Neural cell (in vitro differentiated cells): Measurements from ENCODE around the gene ALB. TPM values are rescaled to one million over a fixed set of nuclear protein-coding genes. Genes with fewer than 3 reads are reported as not detected.

Source experiments
- H2AFZ ChIP-seq: fragments of 200-600, 300-800 bp; sonication (generic), shearing (Covaris generic); 2 replicates; pipeline ENCODE4 v1.6.0; 2014; ENCODE audit warnings: low read depth, mild to moderate bottlenecking, antibody characterized with exemption, low read length, moderate library complexity
- H3F3A ChIP-seq: fragments of 200-600 bp; shearing (Covaris generic); 2 replicates; pipeline ENCODE4 v1.6.1; 2016; ENCODE audit warnings: mild to moderate bottlenecking, moderate library complexity, mixed read lengths, antibody characterized with exemption, low read length; ENCODE audit not compliant: insufficient read depth, poor library complexity, severe bottlenecking
- H3K27ac ChIP-seq: fragments of 200-600, 300-800 bp; sonication (generic), shearing (Covaris generic); 2 replicates; pipeline ENCODE4 v1.5.1; 2014; ENCODE audit warnings: mild to moderate bottlenecking, low read length, moderate library complexity
- H3K27me3 ChIP-seq: fragments of 300-800, 200-600 bp; sonication (generic), shearing (Covaris generic); 2 replicates; pipeline ENCODE4 v1.6.0; 2014; ENCODE audit warnings: mild to moderate bottlenecking, low read depth, low read length, moderate library complexity; ENCODE audit not compliant: insufficient read depth
- H3K36me3 ChIP-seq: fragments of 300-800, 200-600 bp; sonication (generic), shearing (Covaris generic); 2 replicates; pipeline ENCODE4 v1.5.1; 2014; ENCODE audit warnings: mild to moderate bottlenecking, antibody characterized with exemption, low read length, moderate library complexity; ENCODE audit not compliant: insufficient read depth
- H3K4me2 ChIP-seq: fragments of 300-800, 200-600 bp; sonication (generic), shearing (Covaris generic); 2 replicates; pipeline ENCODE4 v1.6.0; 2014; ENCODE audit warnings: mild to moderate bottlenecking, low read length
- H3K4me3 ChIP-seq: fragments of 300-800, 200-600 bp; sonication (generic), shearing (Covaris generic); 2 replicates; pipeline ENCODE4 v1.5.1; 2014; ENCODE audit warnings: mild to moderate bottlenecking, low read length, moderate library complexity
- H3K79me2 ChIP-seq: fragments of 200-600 bp; shearing (Covaris generic); replicated peaks from 2 replicates; pipeline ENCODE4 v1.6.0; 2014; ENCODE audit warnings: mild to moderate bottlenecking, low read length, moderate library complexity; ENCODE audit not compliant: insufficient read depth
- H3K9ac ChIP-seq: fragments of 300-800, 200-600 bp; sonication (generic), shearing (Covaris generic); 2 replicates; pipeline ENCODE4 v1.6.1; 2016; ENCODE audit warnings: mild to moderate bottlenecking, low read length, mixed read lengths
- H3K9me2 ChIP-seq: fragments of 200-600 bp; shearing (Covaris generic); 2 replicates; pipeline ENCODE4 v1.6.1; 2016; ENCODE audit warnings: mild to moderate bottlenecking, low read length, mixed read lengths; ENCODE audit not compliant: insufficient read depth
- H3K9me3 ChIP-seq: fragments of 200-600, 300-800 bp; sonication (generic), shearing (Covaris generic); 2 replicates; pipeline ENCODE4 v1.6.1; 2016; ENCODE audit warnings: mild to moderate bottlenecking, mixed run types, low read length, moderate library complexity, mixed read lengths
- H4K20me1 ChIP-seq: fragments of 200-600 bp; shearing (Covaris generic); 2 replicates; pipeline ENCODE4 v1.6.1; 2016; ENCODE audit warnings: mild to moderate bottlenecking, mixed run types; ENCODE audit not compliant: insufficient read depth
- CTCF ChIP-seq: fragments of 450-650 bp; IDR thresholded peaks from 2 replicates; pipeline ENCODE4 v1.5.1; 2014; ENCODE audit warnings: antibody characterized with exemption, mild to moderate bottlenecking, moderate library complexity; ENCODE audit not compliant: poor library complexity, severe bottlenecking
- EP300 ChIP-seq: fragments of 450-650 bp; conservative IDR thresholded peaks from 2 replicates; pipeline ENCODE4 v1.6.1; 2014; ENCODE audit warnings: antibody characterized with exemption, mild to moderate bottlenecking, moderate library complexity; ENCODE audit not compliant: poor library complexity, severe bottlenecking
- EZH2 ChIP-seq: fragments of 200-600, 300-800 bp; shearing (Covaris generic), sonication (generic); IDR thresholded peaks from 2 replicates; pipeline ENCODE4 v1.6.1; 2014; ENCODE audit warnings: antibody characterized with exemption, low read length, borderline replicate concordance, mild to moderate bottlenecking; ENCODE audit not compliant: insufficient read depth, poor library complexity, severe bottlenecking
- MXI1 ChIP-seq: fragments of 450-650 bp; conservative IDR thresholded peaks from 2 replicates; pipeline ENCODE4 v1.6.1; 2014; ENCODE audit warnings: antibody characterized with exemption, mild to moderate bottlenecking; ENCODE audit not compliant: poor library complexity, severe bottlenecking
- POLR2AphosphoS5 ChIP-seq: IDR thresholded peaks from 2 replicates; pipeline ENCODE4 v1.6.1; 2012
- RAD21 ChIP-seq: fragments of 450-650 bp; conservative IDR thresholded peaks from 2 replicates; pipeline ENCODE4 v1.6.1; 2014; ENCODE audit warnings: antibody characterized with exemption, mild to moderate bottlenecking, moderate library complexity
- REST ChIP-seq: IDR thresholded peaks from 2 replicates; pipeline ENCODE4 v1.6.1; 2012; ENCODE audit warnings: borderline replicate concordance
- SMC3 ChIP-seq: fragments of 450-650 bp; conservative IDR thresholded peaks from 2 replicates; pipeline ENCODE4 v1.6.1; 2014; ENCODE audit warnings: antibody characterized with exemption, mild to moderate bottlenecking, moderate library complexity; ENCODE audit not compliant: poor library complexity
- TAF1 ChIP-seq: IDR thresholded peaks from 2 replicates; pipeline ENCODE4 v1.6.1; 2012; ENCODE audit warnings: low read depth
- polyA plus RNA-seq: library from polyadenylated mRNA; depleted of rRNA; stranded (reverse); fragments of >200 nt; gene quantifications from 2 replicates; pipeline ENCODE4 v1.2.3, GENCODE V29; 2014

The ALB gene
- polyA plus RNA-seq, 1 donor from 2014 or later: 3.4 TPM

- no peak overlapping the region for H3K4me3 ChIP-seq
- no peak overlapping the region for H3K9ac ChIP-seq
- H3K9me2 ChIP-seq: no peaks in the 10 kb centered on the region
- no peaks in the 10 kb centered on the region for H3K27me3 ChIP-seq
- no peaks in the 10 kb centered on the region for H3F3A ChIP-seq
- H3K36me3 ChIP-seq: no peaks in the 10 kb centered on the region
- H4K20me1 ChIP-seq: no peaks in the 10 kb centered on the region
- no peaks in the 10 kb centered on the region for H3K9me3 ChIP-seq
- no peak overlapping the region for H3K4me2 ChIP-seq
- H3K27ac ChIP-seq: no peak overlapping the region
- TF ChIP-seq RAD21 (no peak), MXI1 (no peak), CTCF (no peak), EZH2 (no peak), REST (no peak), TAF1 (no peak), SMC3 (no peak), EP300 (no peak), POLR2AphosphoS5 (no peak)
- H3K79me2 ChIP-seq: no peaks in the 10 kb centered on the region
- no peak overlapping the region for H2AFZ ChIP-seq
Measured at GRCh38 chr4:73459048-73459421, 54.9 kb downstream of the ALB start.

- no peaks in the 10 kb centered on the region for H3F3A ChIP-seq
- no peaks in the 10 kb centered on the region for H3K79me2 ChIP-seq
- no peak overlapping the region for H3K27ac ChIP-seq
- H2AFZ ChIP-seq: no peak overlapping the region
- no peaks in the 10 kb centered on the region for H3K9me3 ChIP-seq
- H3K36me3 ChIP-seq: no peaks in the 10 kb centered on the region
- H3K9ac ChIP-seq: no peak overlapping the region
- TF ChIP-seq RAD21: no peak
- TF ChIP-seq EP300: no peak
- no peak for TF ChIP-seq CTCF
- TF ChIP-seq EZH2: no peak
- TF ChIP-seq MXI1: no peak
- no peak for TF ChIP-seq SMC3
- TF ChIP-seq REST: no peak
- TF ChIP-seq TAF1: no peak
- TF ChIP-seq POLR2AphosphoS5: no peak
- H3K9me2 ChIP-seq: no peaks in the 10 kb centered on the region
- H3K4me3 ChIP-seq: no peak overlapping the region
- H3K27me3 ChIP-seq: no peaks in the 10 kb centered on the region
- no peaks in the 10 kb centered on the region for H4K20me1 ChIP-seq
- H3K4me2 ChIP-seq: no peak overlapping the region
Measured at GRCh38 chr4:73460913-73461522, 56.9 kb downstream of the ALB start.
